KMS-11 (cell line): ENCODE data around the gene GGT6.

ENCODE experiments used
- H2AFZ ChIP-seq: fragments of 200-600 bp; sonication (generic); 2 replicates; pipeline ENCODE4 v1.6.1; 2016; ENCODE audit warnings: antibody characterized with exemption, mixed run types, low read depth
- H3K27ac ChIP-seq: fragments of 200-600 bp; sonication (generic); 2 replicates; pipeline ENCODE4 v1.6.1; 2016; ENCODE audit warnings: mild to moderate bottlenecking, mixed run types
- H3K27me3 ChIP-seq: fragments of 200-600 bp; sonication (generic); 2 replicates; pipeline ENCODE4 v1.6.1; 2017; ENCODE audit warnings: mild to moderate bottlenecking, low read depth, mixed run types, moderate library complexity; ENCODE audit not compliant: insufficient read depth
- H3K36me3 ChIP-seq: fragments of 200-600 bp; sonication (generic); 2 replicates; pipeline ENCODE4 v1.6.1; 2017; ENCODE audit warnings: mild to moderate bottlenecking, mixed run types; ENCODE audit not compliant: insufficient read depth
- H3K4me1 ChIP-seq: fragments of 200-600 bp; sonication (generic); 2 replicates; pipeline ENCODE4 v1.6.1; 2016; ENCODE audit warnings: mild to moderate bottlenecking, low read depth, mixed run types; ENCODE audit not compliant: poor library complexity, severe bottlenecking
- H3K4me2 ChIP-seq: fragments of 200-600 bp; sonication (generic); 2 replicates; pipeline ENCODE4 v1.7.0; 2016; ENCODE audit warnings: mild to moderate bottlenecking, mixed run types
- H3K4me3 ChIP-seq: fragments of 200-600 bp; sonication (generic); IDR thresholded peaks from 2 replicates; pipeline ENCODE4 v1.6.1; 2017; ENCODE audit warnings: low read depth, low read length, mixed read lengths; ENCODE audit not compliant: insufficient read depth
- H3K79me2 ChIP-seq: fragments of 200-600 bp; sonication (generic); 2 replicates; pipeline ENCODE4 v1.6.1; 2016; ENCODE audit warnings: low read depth, mixed run types; ENCODE audit not compliant: insufficient read depth
- H3K9ac ChIP-seq: fragments of 200-600 bp; sonication (generic); 2 replicates; pipeline ENCODE4 v1.6.1; 2016; ENCODE audit warnings: mild to moderate bottlenecking, mixed run types
- H4K20me1 ChIP-seq: fragments of 200-600 bp; sonication (generic); 2 replicates; pipeline ENCODE4 v1.6.1; 2016; ENCODE audit warnings: mild to moderate bottlenecking, mixed run types; ENCODE audit not compliant: insufficient read depth
- TF ChIP-seq, protein P1 (sequence below): fragments of 200-600 bp; sonication (generic); conservative IDR thresholded peaks from 2 replicates; pipeline ENCODE4 v1.6.1; 2017; ENCODE audit warnings: low read depth, mild to moderate bottlenecking, antibody characterized with exemption, low read length, moderate library complexity, mixed read lengths

The GGT6 gene

DNA sequence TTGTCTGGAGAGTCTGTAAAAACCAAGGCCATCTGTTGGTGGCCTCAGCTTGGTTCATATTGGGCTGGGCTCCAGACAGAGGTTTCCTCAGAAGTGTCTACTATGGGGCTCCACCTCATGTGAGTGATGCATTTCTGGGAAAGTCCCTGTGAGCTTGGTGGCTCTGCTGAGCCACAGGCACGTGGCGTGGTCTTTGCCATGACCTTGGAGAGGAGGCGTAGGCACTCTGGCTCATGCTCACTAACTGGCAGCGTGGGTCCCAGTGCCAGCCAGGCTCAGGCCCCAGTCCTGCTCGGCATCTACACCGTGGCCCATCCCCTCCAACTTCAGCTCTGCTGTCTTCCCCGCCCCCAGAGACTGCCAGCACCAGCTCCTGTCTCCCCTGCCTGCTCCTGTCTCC, 13.3 kb upstream of the GGT6 start:
- Histone ChIP-seq H3K36me3 (no peaks in the 10 kb centered on the region), H3K9ac (no peak overlapping the region), H3K79me2 (no peaks in the 10 kb centered on the region), H3K4me3 (no peak overlapping the region), H3K4me1 (peaks cover 18% of the 10 kb centered on the region), H2AFZ (peak overlapping the region; percentile 14; the same call in 1 of the 2 replicates), H3K4me2 (peak overlapping the region; percentile 13; the same call in 1 of the 2 replicates), H3K27ac (no peak overlapping the region), H3K27me3 (no peaks in the 10 kb centered on the region), H4K20me1 (no peaks in the 10 kb centered on the region)
- TF ChIP-seq, protein P1, sequence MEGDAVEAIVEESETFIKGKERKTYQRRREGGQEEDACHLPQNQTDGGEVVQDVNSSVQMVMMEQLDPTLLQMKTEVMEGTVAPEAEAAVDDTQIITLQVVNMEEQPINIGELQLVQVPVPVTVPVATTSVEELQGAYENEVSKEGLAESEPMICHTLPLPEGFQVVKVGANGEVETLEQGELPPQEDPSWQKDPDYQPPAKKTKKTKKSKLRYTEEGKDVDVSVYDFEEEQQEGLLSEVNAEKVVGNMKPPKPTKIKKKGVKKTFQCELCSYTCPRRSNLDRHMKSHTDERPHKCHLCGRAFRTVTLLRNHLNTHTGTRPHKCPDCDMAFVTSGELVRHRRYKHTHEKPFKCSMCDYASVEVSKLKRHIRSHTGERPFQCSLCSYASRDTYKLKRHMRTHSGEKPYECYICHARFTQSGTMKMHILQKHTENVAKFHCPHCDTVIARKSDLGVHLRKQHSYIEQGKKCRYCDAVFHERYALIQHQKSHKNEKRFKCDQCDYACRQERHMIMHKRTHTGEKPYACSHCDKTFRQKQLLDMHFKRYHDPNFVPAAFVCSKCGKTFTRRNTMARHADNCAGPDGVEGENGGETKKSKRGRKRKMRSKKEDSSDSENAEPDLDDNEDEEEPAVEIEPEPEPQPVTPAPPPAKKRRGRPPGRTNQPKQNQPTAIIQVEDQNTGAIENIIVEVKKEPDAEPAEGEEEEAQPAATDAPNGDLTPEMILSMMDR = no peak

DNA sequence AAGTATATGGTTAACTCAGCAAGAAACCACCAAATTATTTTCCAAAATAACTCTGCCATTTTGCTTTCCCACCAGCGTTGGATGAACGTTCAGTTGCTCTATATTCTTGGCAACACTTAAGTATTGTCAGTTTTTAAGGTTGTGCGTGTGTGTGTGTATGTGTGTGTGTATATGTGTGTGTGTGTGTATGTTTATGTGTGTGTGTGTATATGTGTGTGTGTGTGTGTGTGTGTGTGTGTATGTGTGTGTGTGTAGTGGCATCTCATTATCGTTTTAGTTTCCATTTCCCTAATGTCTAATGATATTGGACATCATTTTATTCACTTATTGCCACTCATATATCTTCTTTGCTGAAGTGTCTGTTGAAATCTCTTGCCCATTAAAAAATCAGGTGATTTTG, 12.7 kb upstream of the GGT6 start:
- Histone ChIP-seq H3K27me3 (no peaks in the 10 kb centered on the region), H3K4me1 (peaks cover 18% of the 10 kb centered on the region), H3K27ac (no peak overlapping the region), H4K20me1 (no peaks in the 10 kb centered on the region), H3K9ac (no peak overlapping the region), H3K79me2 (no peaks in the 10 kb centered on the region), H2AFZ (no peak overlapping the region), H3K4me2 (peak overlapping the region; percentile 13; the same call in 1 of the 2 replicates), H3K4me3 (no peak overlapping the region), H3K36me3 (no peaks in the 10 kb centered on the region)
- TF ChIP-seq, protein P1 = no peak

DNA sequence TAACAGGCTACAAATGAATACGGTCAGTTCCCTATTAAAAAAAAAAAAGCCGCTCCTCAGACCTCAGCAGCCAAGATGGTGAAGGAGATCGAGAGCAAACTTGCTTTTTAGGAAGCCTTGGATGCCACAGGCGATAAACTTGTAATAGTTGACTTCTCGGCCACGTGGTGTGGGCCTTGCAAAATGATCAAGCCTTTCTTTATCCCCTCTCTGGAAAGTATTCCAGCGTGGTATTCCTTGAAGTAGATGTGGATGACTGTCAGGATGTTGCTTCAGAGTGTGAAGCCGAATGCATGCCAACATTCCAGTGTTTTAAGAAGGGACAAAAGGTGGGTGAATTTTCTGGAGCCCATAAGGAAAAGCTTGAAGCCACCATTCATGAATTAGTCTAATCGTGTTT, 11.8 kb upstream of the GGT6 start:
- Histone ChIP-seq H4K20me1 (no peaks in the 10 kb centered on the region), H2AFZ (no peak overlapping the region), H3K79me2 (no peaks in the 10 kb centered on the region), H3K4me1 (peaks cover 18% of the 10 kb centered on the region), H3K9ac (no peak overlapping the region), H3K4me2 (no peak overlapping the region), H3K4me3 (no peak overlapping the region), H3K36me3 (no peaks in the 10 kb centered on the region), H3K27me3 (no peaks in the 10 kb centered on the region), H3K27ac (no peak overlapping the region)
- TF ChIP-seq, protein P1 = no peak

DNA sequence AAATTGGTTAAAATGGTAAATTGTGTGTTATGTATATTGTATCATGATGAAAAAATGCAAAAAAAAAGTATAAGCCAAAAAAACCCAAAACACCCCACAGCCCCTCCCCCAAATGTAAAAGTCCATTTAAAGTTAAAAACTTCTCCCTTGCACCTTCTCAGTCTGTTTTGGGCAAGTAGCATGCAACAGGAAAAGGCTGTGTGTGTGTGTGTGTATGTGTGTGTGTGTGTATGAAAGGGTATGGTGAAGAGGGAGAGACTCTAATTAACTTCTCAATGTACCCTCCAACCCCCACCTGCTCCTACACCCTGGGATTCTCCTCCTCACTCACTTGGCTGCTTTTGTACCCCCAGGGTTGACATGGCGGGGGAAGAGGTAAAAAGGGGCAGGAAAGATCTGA, 9.2 kb upstream of the GGT6 start:
- H3K4me2 ChIP-seq = no peak overlapping the region

More for the DNA sequence above, 9.2 kb upstream of the GGT6 start:
- TF ChIP-seq, protein P1 = no peak
- H2AFZ ChIP-seq = no peak overlapping the region
- H3K27ac ChIP-seq = no peak overlapping the region
- H3K27me3 ChIP-seq = no peaks in the 10 kb centered on the region
- H3K4me3 ChIP-seq = no peak overlapping the region
- H3K9ac ChIP-seq = no peak overlapping the region
- H3K79me2 ChIP-seq = no peaks in the 10 kb centered on the region
- no peaks in the 10 kb centered on the region for H4K20me1 ChIP-seq
- H3K36me3 ChIP-seq = no peaks in the 10 kb centered on the region
- peaks cover 21% of the 10 kb centered on the region for H3K4me1 ChIP-seq
